HTR-8/SVneo (cell line): ENCODE data around the gene COQ8A.

Experiments
- DNase-seq: peaks from one replicate; pipeline ENCODE4 v3.0.0; 2011; ENCODE audit warnings: low spot score, mixed read lengths; ENCODE audit not compliant: insufficient read length
- FAIRE-seq: peaks from 2 replicates; lab custom pipeline; 2011; peaks lifted over from hg19 to GRCh38; lab: Jason Lieb, UNC

Gene COQ8A

DNA sequence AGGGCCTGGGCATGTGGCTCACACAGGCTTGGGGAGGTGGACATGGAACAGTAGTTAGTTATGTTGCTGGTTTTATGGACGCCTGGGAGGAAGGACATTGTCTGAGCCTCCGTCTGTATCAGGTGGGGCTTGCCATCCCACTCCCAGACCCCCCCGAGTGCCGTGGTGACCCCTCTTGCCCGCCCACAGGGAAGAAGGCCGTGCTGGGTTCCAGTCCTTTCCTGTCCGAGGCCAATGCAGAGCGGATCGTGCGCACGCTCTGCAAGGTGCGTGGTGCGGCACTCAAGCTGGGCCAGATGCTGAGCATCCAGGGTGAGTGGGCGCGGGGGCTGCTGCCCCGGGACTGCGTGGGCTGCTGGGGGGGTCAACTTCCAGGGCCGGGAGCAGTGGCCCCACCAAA, 41.7 kb downstream of the COQ8A start:
- DNase-seq (no peak), FAIRE-seq (no peak)

DNA sequence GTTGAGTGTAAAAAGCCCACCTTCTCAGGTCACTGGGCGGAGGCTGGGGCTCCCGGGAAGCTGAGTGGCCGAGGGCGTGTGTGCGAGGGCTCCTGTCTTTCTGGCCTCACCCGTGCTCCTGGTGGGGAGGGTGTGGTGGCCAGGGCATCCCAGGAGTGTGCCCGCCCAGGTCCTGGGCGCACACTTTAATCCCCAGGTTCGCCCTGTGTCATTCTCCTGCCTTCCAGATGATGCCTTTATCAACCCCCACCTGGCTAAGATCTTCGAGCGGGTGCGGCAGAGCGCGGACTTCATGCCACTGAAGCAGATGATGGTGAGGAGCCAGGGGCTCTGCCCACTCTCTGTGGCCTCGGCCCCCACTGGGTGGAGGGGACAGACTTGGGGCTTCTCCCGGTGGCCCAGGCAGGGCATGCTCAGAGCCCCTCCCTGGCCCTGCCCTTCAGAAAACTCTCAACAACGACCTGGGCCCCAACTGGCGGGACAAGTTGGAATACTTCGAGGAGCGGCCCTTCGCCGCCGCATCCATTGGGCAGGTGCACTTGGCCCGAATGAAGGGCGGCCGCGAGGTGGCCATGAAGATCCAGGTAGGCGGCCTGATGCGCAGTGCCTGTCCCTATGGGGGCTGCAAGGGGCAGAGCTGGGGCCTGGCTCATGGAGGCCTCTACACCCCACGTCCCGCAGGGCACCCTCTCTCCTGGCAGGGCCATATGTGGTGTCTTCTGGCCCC, 42.5 kb downstream of the COQ8A start:
- FAIRE-seq (no peak), DNase-seq (no peak)

DNA sequence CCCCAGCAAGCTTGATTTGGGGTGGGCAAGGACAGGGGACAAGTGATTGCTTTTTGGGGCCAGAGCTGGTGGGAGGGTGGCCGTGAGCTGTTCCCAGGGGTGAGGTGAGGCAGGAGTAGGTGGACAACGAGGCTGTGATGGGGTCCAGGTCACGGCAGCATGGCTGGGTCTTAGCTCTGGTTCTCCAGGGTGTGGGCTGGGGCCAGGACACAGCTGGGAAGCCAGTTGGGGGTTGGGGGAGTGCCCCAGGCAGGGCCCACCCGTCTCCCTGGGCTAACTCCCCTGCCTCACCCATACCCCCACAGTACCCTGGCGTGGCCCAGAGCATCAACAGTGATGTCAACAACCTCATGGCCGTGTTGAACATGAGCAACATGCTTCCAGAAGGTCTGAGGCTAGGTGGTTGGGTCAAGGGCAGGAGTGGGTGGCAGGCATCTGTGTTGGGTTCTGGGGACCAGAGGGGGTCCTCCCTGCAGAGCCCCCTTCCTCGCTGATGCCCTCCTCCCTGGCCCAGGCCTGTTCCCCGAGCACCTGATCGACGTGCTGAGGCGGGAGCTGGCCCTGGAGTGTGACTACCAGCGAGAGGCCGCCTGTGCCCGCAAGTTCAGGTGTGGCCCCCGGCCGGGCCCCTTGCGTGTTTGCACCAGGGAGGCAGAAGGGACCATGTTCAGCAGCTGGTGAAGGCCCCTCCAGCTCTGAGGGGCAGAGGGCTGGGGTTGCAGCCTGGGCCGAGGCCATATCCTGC, 43.3 kb downstream of the COQ8A start:
- FAIRE-seq = no peak
- DNase-seq = no peak

DNA sequence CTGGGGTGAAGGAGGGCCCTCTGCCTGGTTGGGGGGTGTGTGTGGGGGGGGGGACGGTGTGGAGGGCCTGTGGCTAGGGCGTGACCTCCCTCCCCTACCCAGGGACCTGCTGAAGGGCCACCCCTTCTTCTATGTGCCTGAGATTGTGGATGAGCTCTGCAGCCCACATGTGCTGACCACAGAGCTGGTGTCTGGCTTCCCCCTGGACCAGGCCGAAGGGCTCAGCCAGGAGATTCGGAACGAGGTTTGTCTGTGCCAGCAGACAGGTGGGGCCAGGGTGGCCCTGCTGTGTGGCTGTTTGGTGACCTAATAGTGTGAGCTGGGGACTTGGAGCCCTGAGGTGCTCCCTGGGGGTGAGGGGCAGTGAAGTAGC, 43.9 kb downstream of the COQ8A start:
- DNase-seq (no peak), FAIRE-seq (no peak)

DNA sequence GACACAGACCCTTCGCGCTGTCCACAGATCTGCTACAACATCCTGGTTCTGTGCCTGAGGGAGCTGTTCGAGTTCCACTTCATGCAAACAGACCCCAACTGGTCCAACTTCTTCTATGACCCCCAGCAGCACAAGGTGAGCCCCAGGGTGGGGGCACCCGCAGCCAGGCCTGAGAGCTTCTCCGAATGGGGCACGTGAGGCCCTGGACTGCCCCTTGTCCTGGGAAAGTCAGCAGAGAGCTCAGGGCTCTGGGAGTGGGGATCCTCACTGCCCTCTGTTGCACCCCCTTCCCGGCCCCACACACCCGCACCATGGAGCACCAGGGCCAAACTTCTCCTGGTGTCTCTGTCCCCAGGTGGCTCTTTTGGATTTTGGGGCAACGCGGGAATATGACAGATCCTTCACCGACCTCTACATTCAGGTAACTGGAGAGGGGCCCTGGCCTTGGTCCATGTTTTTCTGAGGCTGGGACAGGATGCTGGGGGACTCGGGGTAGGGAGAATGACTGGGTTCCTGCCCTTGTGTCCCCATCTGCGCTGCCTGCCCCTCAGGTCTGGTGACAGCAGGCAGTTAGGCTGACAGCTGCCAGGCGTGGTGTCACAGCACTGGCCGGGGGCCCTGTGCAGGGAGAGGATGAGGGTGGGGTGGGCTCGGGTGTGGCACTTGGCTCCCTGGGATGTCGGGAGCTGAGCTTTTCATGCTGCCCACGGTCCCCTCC, 44.6 kb downstream of the COQ8A start:
- FAIRE-seq (no peak), DNase-seq (no peak)

DNA sequence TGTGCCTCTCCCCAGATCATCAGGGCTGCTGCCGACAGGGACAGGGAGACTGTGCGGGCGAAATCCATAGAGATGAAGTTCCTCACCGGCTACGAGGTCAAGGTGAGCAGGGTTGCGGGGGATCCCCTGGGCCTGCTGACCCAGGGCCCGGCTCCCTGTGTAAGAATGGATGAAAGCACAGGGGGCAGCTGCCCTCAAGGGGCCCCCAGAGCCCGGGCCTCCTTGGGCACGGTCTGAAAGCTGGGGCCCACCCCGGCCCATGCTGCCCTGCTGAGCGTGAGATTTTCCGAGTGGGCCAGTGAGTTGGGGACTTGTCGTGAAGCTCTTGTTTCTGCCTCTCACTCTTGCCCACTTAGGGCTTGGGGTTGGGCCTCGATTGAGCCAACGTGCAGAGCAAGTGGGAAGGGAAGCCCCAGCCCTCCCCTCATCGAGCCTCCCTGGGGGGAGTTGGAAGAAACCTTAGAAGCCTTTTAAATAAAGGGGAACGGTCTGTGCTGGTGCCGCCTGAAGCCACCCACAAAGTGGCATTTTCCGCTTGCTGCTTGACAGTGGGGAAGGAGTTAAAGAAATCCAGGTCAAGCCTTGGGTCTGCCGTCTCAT, 45.2 kb downstream of the COQ8A start:
- FAIRE-seq (no peak), DNase-seq (no peak)

DNA sequence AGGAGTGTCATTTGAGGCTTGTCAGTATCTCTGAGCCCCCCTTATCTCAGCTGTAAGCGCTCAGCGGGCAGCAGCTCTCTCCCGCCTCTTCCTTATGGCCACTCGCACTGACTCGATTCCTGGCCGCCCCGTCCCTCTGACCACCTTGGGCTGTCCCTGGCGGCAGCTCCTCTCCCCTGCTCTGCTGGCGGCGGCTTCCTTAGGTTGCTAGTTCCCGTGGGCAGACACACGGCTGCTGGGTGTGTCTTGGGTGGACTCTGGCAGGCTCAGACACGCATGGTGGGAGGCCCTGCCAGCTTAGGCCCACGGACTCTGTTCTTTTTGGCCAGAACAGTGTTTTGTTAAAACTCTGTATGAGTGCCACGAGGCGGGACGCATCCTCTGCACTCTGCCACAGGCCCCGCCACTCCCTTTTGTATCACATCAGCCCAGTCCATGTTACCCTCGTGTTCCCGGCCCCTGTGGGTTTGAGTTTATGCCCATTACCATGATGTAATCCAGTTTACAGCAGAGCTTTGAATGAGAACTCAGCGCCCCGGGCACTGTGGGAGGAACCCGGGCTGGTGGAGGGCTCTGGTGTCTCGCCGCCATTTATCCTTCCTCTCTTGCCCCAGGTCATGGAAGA, 45.9 kb downstream of the COQ8A start:
- DNase-seq (no peak), FAIRE-seq (no peak)

DNA sequence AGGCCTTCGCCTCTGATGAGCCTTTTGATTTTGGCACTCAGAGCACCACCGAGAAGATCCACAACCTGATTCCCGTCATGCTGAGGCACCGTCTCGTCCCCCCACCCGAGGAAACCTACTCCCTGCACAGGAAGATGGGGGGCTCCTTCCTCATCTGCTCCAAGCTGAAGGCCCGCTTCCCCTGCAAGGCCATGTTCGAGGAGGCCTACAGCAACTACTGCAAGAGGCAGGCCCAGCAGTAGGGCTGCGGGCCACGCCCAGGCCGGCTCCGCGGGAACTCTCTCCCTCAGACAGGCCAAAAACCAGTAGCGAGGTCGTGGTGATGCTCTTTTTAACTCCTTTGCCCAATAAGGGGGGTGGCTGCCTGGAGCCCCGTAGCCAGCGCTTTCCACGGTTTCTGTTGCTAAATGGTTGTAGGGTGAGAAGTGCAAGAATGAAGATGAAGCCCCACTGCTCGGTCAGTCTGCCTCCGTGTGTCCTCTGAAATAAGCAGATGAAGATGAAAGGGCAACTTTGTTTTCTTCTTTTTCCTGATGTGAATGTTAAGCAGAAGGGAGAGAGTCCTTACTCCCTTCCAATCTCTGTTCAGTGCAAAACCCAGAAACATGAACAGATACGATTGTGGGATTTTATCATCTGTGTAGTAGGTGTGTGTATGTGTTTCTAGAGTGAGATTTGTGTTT, 46.5 kb downstream of the COQ8A start:
- FAIRE-seq (no peak), DNase-seq (no peak)

DNA sequence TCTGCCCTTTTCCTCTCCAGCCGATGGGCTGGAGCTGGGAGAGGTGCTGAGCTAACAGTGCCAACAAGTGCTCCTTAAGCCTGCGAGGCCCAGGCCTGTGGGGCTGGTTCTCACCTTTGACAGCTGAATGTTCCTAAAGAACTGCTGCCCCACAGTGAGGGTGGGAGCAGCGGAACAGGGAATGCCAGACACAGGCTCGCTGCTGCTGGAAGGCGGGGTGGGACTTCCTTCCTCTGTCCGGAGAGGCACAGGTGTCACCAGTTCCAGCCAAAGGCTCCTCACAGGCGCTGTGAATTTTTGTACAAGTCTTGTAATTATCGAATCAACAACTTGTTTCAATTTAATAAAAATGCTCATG, 47.1 kb downstream of the COQ8A start:
- DNase-seq (no peak), FAIRE-seq (no peak)

DNA sequence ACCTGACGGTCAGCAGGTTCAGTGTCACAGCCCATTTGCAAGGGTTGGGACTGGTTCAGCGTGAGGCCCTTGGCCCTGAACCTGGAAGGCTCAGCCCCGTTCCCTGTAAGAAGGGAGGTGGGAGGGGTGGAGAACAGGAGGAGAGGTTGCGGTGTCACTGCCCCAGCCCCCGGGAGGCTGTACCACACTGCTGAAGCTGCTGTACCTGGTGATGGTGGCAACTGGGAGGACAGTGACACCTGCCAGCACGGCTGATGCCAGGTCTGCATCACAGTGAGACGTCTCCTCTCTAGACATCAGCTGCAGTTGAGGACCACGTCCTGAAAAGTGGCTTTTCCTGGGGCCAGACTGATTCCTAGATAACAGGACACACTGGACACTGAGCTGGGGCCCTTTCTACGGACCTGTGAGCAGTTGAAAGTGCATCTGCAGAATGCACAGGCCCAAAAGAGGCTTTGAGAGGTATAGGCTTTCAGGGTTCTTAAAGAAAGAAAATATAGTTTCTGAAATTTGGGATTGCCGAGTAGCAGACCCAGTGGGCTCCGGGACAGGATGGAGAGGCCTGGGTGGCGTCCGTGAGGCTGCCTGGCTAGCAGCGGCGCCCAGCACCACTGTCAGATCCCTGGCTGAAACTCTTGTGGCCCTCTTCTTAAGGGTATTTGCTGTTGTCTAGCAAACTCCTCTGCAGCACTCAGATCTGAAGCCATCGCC, 47.7 kb downstream of the COQ8A start:
- FAIRE-seq = no peak
- DNase-seq = no peak

DNA sequence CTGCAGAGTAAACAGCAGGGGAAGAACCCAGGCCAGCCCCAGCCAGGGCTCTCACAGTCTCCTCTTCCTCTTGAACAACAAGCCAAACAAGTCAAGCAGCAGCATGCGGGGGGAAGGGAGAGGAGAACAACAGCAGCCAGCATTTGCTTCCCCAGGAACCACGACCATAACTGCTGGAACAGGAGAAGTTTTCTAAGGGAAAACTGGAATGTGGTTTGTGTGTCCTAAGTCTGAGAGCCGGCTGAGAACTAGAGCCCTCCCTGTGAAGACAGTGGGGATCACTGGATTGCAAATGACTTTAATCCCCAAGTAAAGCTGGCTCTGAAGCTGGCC, 48.2 kb downstream of the COQ8A start:
- no peak for FAIRE-seq
- DNase-seq = no peak

DNA sequence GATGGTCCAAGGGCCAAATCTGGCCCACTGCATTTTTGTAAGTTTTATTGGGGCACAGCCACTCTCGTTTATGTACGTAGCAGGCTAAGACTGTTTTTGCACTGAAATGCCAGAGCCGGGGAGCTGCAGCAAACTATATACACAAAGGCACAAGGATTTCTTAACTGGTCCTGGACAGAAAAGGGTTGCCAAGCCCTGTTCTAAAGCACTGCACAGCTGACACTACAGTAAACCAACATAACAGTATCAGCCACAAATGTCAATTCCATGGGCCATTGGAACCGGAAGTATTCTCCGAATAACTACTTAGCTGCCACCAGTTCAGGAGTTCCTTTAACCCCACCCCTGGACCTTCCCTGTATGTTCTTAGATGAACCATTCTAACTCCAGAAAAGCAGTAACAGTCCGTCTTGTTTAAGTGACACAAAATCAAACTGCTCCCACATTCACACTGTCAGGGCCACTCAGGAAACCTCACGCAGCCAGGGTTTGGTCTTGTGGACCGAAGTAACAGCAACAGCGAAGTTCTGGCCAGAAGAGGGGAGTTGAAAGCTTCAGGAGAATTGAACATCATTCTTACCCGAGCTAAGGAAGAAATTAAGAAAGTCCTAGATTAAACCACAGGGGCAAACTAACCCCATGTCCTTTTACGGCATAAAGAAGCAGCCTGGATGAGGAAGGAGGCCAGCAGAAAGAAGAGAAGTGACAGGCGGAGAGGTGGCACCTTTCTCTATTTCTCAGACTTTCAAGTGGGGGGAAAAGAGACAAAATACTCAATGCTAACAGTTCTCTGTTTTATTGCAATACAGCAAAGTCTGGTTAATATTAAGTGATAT, 49.2 kb downstream of the COQ8A start:
- no peak for FAIRE-seq
- DNase-seq = no peak

DNA sequence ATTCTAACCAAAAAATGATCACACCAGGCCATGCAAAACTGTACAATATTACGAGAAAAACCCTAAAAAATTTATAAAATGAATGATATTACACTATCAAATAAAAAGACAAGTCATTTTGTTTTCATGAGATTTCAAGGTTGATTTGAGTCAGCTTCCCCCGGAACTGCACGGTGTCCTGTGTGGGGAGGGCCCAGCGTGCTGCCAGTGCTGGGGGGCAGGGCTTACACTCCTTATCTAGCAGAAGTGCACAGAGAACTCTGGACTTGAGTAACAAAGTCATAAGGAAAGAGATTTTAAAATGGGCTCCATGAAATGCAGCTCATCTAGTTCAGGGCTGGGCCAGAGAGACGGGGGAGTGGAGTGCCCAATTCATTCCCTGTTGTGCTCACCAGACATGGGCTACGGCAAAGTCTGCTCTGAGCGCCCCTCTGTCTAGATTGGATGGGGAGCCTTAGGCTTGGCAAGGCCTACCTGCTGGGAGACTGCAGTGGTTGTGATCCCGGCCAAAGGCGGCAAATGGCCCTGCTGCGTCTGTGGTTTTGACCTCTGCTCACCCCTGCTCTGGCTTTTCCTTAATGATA, 50.1 kb downstream of the COQ8A start:
- no peak for DNase-seq
- FAIRE-seq = no peak

DNA sequence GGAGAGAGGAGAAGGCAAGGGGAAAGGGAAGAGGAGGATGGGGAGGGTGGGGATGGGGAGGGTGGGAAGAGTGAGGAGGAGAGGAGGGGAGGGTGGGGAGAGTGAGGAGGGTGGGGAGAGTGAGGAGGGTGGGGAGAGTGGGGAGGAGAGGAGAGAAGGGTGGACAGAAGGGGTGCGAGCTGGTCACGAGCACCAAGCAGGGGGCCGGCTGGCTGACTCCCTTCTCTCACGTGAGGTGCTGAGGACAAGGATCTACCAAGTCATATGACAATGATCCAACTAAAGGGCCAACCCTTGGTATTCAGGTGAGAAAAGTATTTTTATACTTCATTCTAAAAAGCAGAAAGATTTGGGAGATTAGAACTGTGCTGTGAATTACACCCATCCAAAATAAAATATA, 51.8 kb downstream of the COQ8A start:
- FAIRE-seq = no peak
- no peak for DNase-seq

DNA sequence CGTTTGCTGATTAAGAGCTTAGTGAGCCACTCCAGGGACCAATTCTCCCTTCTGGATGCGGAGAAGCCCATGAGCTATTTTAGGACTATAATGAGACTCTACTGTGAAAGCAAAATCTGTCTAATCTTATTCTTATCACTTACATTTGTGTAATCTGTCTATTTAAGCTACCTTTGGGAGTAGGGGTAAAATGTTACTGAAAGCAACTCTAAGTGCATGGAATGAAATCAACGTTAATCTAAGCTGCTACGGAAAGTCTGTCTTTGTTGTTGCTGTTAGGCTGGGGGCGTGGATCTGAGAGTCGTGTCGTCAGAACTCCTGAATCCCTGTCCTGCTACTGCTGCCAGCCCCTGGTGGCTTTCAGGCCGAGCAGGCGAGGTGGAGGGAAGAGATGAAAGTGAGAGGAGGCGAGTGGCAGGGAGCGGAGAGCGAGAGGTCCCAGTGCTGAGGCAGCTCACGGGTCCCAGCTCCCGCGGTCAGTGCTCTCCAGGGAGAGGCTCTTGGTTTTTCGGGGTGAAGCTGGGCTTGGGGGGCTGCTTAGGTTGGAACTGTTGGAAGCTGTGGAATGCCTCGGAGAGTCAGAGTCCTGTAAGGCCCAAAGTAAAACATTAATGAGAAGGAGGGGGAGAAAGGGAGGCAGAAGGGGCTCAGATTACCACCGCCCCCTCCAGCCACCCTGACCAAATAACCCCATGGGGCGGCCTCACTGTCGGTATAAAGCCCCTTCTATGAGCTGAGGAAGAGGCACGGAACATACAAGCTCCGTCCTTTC, 53.9 kb downstream of the COQ8A start:
- DNase-seq = no peak
- FAIRE-seq = no peak

DNA sequence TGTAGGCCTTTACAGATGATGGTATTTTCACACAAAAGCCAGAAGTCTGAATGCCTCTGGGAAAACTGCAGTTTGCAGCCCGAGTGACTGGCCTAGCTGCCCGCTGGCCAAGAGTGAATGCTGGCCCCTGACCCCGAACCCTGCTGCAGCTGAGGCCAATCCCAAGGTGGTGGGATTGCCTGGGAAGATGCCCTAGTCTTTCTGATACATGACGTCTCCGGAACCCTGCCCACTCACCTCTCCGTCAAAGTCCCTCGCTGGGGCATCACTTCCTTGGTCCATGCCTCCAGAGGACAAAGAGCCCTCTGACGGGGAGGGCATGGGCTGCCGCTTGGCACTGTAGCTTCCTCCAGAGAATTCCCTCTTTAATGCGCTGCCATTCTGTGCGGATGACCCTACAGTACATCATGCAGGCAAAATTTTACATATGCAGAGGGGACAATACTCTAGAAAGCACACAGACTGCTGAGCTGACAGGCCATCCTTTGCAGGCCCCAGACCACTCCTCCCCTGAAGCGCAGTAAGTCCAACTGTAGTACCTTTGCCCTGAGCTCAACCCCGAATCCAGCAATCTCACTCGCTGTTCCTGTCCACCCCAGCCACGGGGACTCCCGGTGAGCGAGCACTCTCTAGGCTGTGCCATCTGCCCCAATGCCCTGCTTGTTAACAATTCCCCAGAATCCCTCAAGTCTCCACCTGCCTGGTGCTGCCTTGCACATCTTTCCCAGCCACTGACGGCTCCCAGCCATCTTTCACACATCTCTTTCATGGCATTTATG, 54.7 kb downstream of the COQ8A start:
- FAIRE-seq (no peak), DNase-seq (no peak)
